ENCODE results near the gene TPM1. TPM values are rescaled to one million over a fixed set of nuclear protein-coding genes. Genes with fewer than 3 reads are reported as not detected.

The TPM1 gene
- total and polyA plus RNA-seq, 9 of the 15 experiments (the other 6 are each of a cell fraction or from before 2014, with no cell fraction given), result 8.1 to 53.9 (median 43.1) TPM

DNA sequence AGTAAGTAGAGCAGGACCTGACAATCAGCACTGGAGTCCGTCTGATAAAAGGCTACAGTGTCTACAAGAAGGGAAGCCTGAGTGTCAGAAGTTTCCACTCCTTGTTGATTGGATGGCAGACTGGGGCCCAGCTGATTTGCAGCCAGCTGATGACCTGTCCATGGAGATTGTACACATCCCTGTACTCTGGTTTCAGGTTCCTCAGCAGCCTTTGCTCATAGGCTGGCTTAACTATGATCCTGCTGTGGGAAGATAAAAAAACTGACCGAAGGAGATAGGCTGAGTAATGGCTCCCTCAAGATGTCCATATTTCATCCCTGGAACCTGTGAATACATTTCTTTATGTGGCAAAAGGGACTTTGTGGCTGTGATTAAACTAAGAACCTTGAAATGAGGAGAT lies 67.4 kb downstream of the TPM1 start (continued):
- no peak for TF ChIP-seq ZNF609 (CRISPR knock-in tag; IDR thresholded peaks at IDR 0.05; ENCODE audit: borderline replicate concordance)
- no peak for TF ChIP-seq CTCFL (IDR thresholded peaks at IDR 0.05; ENCODE audit: borderline replicate concordance, insufficient read depth, low read depth, low read length, poor library complexity, severe bottlenecking)
- peak; percentile 95 for TF ChIP-seq TAL1 (IDR thresholded peaks at IDR 0.05)
- no peak for TF ChIP-seq POLR3A (IDR thresholded peaks at IDR 0.05; ENCODE audit: borderline replicate concordance, extremely low read depth, insufficient read depth, insufficient read length)
- no peak for TF ChIP-seq MTF1 (CRISPR knock-in tag; IDR thresholded peaks at IDR 0.05; ENCODE audit: borderline replicate concordance)
- no peak for TF ChIP-seq RBM39 (optimal IDR thresholded peaks at IDR 0.05; ENCODE audit: low read depth, low read length)
- TF ChIP-seq HOXB6 (CRISPR knock-in tag; IDR thresholded peaks at IDR 0.05; ENCODE audit: borderline replicate concordance), result no peak
- peak; percentile 62 to 74; a peak in 2 of 4 replicates for TF ChIP-seq TBL1XR1 (IDR thresholded peaks at IDR 0.05; ENCODE audit: low read length in 2 of 2)
- TF ChIP-seq NR2F6 (CRISPR knock-in tag; IDR thresholded peaks at IDR 0.05), result no peak
- TF ChIP-seq TCF3 (CRISPR knock-in tag; IDR thresholded peaks at IDR 0.05), result peak; percentile 95
- TF ChIP-seq ZNF146 (CRISPR knock-in tag; IDR thresholded peaks at IDR 0.05; ENCODE audit: unreplicated experiment), result no peak
- no peak for TF ChIP-seq LARP7 (IDR thresholded peaks at IDR 0.05)
- no peak for TF ChIP-seq CREB3 (tag; conservative IDR thresholded peaks at IDR 0.05; ENCODE audit: low read depth)
- no peak for TF ChIP-seq CBX5 (IDR thresholded peaks at IDR 0.05; ENCODE audit: borderline replicate concordance, low read depth)
- TF ChIP-seq ZNF175 (CRISPR knock-in tag; IDR thresholded peaks at IDR 0.05; ENCODE audit: low read depth), result no peak; the same call in 1 of the 2 replicates
- TF ChIP-seq CBX8 (IDR thresholded peaks at IDR 0.05; ENCODE audit: borderline replicate concordance, extremely low read depth, low read depth, low read length, poor library complexity, severe bottlenecking), result no peak
- TF ChIP-seq ZNF707 (CRISPR knock-in tag; conservative IDR thresholded peaks at IDR 0.05), result no peak
- no peak for TF ChIP-seq ZNF24 (IDR thresholded peaks at IDR 0.05)
- TF ChIP-seq ZKSCAN3 (CRISPR knock-in tag; IDR thresholded peaks at IDR 0.05), result no peak
- no peak for TF ChIP-seq ZNF778 (CRISPR knock-in tag; IDR thresholded peaks at IDR 0.05)
- TF ChIP-seq NFIC (IDR thresholded peaks at IDR 0.05), result peak; percentile 88
- TF ChIP-seq JUN (IDR thresholded peaks at IDR 0.05; ENCODE audit: borderline replicate concordance, low read depth, low read length), result peak; percentile 46; the same call in 1 of the 2 replicates
- TF ChIP-seq JUN (CRISPR knock-in tag; IDR thresholded peaks at IDR 0.05; ENCODE audit: borderline replicate concordance), result no peak
